Activated naive CD8-positive, alpha-beta T cell treated with anti-CD3 and anti-CD28 coated beads for 36 hours (primary cell): Measurements from ENCODE around the gene TACC2. TPM values are rescaled to one million over a fixed set of nuclear protein-coding genes. Genes with fewer than 3 reads are reported as not detected.

ENCODE experiments used
- DNase-seq: peaks from one replicate; pipeline ENCODE4 v3.0.0; 2021
- H3K27ac Mint-ChIP-seq: one replicate; pipeline ENCODE4 v1.8.0; 2022; ENCODE audit warnings: mild to moderate bottlenecking, moderate library complexity, mixed read lengths
- H3K27me3 Mint-ChIP-seq: one replicate; pipeline ENCODE4 v1.8.0; 2022; ENCODE audit warnings: mild to moderate bottlenecking, mixed read lengths
- H3K36me3 Mint-ChIP-seq: one replicate; pipeline ENCODE4 v1.8.0; 2021; ENCODE audit warnings: mild to moderate bottlenecking, mixed read lengths
- H3K4me1 Mint-ChIP-seq: one replicate; pipeline ENCODE4 v1.8.0; 2021; ENCODE audit warnings: mixed read lengths
- H3K4me3 Mint-ChIP-seq: one replicate; pipeline ENCODE4 v1.8.0; 2022; ENCODE audit warnings: mild to moderate bottlenecking, moderate library complexity, mixed read lengths
- H3K9me3 Mint-ChIP-seq: one replicate; pipeline ENCODE4 v1.8.0; 2022; ENCODE audit warnings: mixed read lengths
- total RNA-seq, 2 experiments: library from RNA; stranded (reverse); gene quantifications; one replicate each; pipeline ENCODE4 v1.2.3, GENCODE V29; 2021

TACC2 gene
- total RNA-seq, 2 experiments from 2014 or later = not detected

DNA sequence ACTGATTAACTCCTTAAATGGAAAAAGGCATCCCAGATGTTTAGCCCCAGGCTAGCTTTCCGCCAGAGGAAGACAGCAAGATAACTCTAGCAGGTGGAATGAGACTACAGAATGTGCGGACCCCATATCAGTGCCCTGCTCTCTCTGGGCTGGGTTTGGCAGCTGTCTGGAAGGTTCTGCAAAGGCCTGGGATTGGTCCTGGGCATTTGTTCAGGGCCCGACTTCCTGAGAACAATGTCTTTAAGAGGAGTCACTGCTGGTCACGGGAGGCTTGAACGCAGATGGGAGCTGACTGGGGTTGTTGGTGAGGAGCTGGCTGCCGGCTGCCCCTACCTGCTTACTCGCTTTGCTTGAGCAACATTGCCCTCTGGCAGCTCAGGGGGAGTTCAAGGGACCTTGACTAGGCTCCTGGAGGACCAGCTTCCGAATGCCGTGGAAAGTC is 151.5 kb downstream of the TACC2 start:
- H3K27me3 Mint-ChIP-seq = peaks cover 10% of the 10 kb centered on the region
- H3K36me3 Mint-ChIP-seq = no peaks in the 10 kb centered on the region
- no peaks in the 10 kb centered on the region for H3K4me1 Mint-ChIP-seq
- no peak overlapping the region for H3K27ac Mint-ChIP-seq
- H3K4me3 Mint-ChIP-seq = no peak overlapping the region
- H3K9me3 Mint-ChIP-seq = peaks cover 5% of the 10 kb centered on the region
- no peak for DNase-seq

DNA sequence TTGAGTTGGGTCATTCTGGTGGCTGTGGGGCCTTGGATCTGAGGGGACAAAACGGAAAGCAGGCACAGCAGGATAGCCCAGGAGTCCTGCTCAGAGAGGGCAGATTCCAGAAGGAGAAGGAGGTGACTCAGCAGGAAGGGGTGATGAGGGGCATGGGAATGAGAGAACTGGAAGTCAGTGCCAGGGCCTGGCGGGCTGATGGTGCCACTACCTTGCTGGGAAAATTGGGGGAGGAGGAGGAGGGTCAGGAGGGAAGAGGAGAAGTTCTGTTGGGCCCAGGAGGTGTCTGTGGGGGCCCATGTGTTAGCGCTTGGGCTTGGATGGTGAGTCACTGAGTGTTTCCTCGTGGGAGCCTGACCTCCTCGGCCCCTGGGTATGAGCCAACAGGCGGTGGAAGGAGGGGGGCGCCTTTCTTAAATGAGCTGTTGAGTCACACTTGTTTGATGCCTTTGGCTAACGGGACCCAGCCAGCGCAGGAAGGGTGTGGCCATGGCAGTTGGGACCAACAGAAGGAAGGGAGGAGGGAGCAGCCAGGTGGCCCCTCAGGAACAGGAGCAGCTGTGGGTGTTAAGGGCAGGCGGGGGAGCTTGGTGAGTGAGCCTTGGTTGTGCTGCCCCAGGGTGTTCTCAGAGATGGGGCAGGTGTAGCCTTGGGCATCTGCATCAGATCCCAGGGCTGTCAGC is 152.1 kb downstream of the TACC2 start:
- H3K27ac Mint-ChIP-seq = no peak overlapping the region

DNA sequence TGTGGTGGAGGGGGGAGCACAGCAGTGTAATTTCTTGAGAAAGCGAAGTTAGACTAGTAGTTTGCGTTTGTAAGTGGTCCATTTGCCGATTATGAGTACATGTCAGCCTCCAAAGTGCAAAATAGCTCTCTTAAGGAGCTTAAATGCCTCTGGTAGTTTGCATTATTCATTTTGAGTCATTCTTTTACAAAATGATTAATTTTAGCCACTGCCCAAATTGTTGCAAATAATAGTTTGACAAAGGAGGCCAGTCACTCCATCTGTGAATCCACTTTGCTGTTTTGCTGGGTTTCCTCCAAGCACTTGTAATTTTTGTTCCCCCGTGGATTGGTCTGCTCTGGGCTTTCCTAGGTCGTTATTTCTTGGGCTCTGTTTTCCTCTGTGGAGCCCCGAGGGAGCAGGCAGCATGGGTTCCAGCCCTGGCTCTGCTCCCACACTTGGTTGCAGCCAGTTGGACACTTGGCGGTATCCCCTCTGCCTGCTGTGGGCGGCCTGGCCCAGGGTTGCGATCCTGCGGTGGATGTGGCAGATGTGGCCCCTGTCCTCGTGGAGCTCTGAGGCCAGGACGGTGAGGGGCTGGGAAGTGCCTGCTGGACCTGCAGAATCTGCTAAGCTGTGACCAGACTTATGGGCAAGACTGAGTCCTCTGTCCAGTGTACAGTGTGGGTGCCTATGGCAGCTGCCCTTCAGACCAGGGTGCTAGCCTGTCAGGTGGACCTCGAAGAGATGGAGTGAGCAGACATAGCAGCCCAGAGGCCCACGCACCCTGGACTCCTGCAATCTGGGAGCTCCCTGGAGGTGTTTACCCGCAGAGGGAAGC is 153.1 kb downstream of the TACC2 start:
- peaks cover 10% of the 10 kb centered on the region for H3K27me3 Mint-ChIP-seq
- DNase-seq = no peak
- no peak overlapping the region for H3K27ac Mint-ChIP-seq
- H3K4me1 Mint-ChIP-seq = no peaks in the 10 kb centered on the region
- no peaks in the 10 kb centered on the region for H3K36me3 Mint-ChIP-seq
- no peak overlapping the region for H3K4me3 Mint-ChIP-seq
- peaks cover 5% of the 10 kb centered on the region for H3K9me3 Mint-ChIP-seq

More for the DNA sequence above, 152.1 kb downstream of the TACC2 start:
- no peak for DNase-seq
- no peaks in the 10 kb centered on the region for H3K36me3 Mint-ChIP-seq
- H3K27me3 Mint-ChIP-seq = peaks cover 10% of the 10 kb centered on the region
- H3K4me1 Mint-ChIP-seq = no peaks in the 10 kb centered on the region
- no peak overlapping the region for H3K4me3 Mint-ChIP-seq
- H3K9me3 Mint-ChIP-seq = peaks cover 5% of the 10 kb centered on the region

DNA sequence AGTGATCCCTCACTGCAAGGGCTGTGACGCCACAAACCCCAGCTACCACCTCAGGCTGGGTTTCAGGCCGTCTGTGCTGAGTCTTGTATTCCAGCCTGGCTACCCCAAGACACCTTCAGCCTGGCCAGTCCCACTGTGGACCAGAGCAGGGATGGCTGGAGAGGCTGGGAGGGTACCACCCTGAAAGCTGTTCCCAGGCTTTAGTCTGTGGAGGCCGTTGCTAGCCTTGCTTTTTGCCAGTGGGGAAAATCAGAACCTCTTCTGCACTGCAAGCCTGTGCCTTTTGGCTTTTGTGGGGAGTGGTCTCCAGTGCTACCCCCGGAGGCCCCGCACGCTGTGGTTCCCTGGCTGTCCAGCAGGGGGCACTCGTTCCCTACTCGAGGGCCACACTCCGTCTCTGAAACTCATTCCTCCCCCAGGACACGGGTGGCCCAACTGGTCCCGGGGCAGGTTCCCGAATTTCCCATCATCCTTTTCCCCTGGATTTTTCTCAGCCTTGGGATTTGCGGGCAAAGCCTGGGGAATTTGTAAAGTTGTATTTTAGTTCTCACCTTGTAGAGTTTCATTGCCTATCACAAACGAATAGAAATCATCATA is 153.8 kb downstream of the TACC2 start:
- Mint-ChIP-seq H3K4me3 (no peak overlapping the region), H3K9me3 (peaks cover 5% of the 10 kb centered on the region), H3K36me3 (no peaks in the 10 kb centered on the region), H3K27ac (no peak overlapping the region), H3K27me3 (peaks cover 10% of the 10 kb centered on the region), H3K4me1 (no peaks in the 10 kb centered on the region)
- DNase-seq = peak; percentile 10

DNA sequence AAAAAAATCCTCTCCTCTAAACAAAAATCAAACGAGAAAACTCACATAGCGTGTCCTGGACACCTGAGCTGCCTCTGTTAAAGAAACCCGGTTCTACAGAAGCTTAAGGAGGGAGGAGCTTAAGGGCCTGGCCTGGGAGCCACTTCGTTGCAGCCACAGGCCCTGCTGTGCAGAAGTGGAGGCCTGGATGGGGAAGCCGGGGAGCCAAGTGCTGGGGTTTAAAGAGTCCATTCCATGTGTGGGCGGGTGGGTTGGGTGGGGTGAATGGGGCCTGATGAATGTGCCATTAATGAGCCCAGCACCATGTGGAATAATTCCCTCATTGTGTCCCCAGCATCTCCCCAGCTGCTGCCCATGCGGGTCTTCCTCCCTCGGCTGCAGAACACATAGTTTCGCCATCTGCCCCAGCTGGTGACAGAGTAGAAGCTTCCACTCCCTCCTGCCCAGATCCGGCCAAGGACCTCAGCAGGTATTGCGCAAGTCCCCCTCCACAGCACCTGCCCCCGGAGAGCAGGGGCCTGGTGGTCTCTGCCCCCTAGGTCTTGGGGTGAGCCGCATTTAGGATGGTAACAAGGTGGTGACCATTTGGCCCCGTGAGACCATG is 154.4 kb downstream of the TACC2 start:
- no peak overlapping the region for H3K27ac Mint-ChIP-seq
- H3K9me3 Mint-ChIP-seq = peaks cover 5% of the 10 kb centered on the region
- no peaks in the 10 kb centered on the region for H3K4me1 Mint-ChIP-seq

DNA sequence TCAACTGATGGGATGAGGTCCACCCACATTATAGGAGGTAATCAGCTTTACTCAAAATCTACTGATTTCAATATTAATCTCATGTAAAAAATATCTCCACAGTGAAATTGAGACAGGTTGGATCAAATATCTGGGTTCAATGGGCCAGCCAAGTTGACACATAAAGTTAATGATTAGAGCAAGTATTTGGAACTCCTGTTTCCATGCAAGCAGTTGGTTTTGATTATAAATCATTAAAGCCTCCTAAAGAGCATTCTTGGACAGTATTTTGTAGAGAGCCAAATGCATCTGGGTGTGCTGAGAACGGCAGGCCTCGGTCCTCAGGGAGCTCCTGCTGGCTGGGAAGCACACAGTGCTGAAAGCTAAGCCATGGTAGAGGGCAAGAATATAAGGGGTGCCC is 155.2 kb downstream of the TACC2 start:
- no peak overlapping the region for H3K27ac Mint-ChIP-seq
- peaks cover 10% of the 10 kb centered on the region for H3K27me3 Mint-ChIP-seq
- no peak for DNase-seq
- peaks cover 5% of the 10 kb centered on the region for H3K9me3 Mint-ChIP-seq
- H3K36me3 Mint-ChIP-seq = no peaks in the 10 kb centered on the region
- no peaks in the 10 kb centered on the region for H3K4me1 Mint-ChIP-seq
- no peak overlapping the region for H3K4me3 Mint-ChIP-seq

More for the DNA sequence above, 154.4 kb downstream of the TACC2 start:
- no peak for DNase-seq
- H3K36me3 Mint-ChIP-seq = no peaks in the 10 kb centered on the region
- peaks cover 10% of the 10 kb centered on the region for H3K27me3 Mint-ChIP-seq
- no peak overlapping the region for H3K4me3 Mint-ChIP-seq

DNA sequence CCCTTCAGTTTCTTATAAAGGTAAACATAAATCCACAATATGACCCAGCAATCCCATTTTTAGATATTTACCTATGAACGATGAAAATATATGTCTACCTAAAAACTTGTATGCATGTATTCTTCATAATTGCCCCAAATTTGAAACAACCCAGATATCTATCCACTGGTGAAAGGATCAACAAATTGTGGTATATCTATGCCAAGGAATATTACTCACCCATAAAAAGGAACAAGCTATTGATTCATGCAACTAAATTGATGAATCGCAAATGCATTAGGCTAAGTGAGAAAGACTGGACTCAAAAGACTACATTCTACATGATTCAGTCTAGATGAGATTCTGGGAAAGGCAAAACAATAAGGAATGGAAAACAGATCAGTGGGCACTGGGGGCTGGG is 156.2 kb downstream of the TACC2 start:
- no peaks in the 10 kb centered on the region for H3K36me3 Mint-ChIP-seq
- peaks cover 5% of the 10 kb centered on the region for H3K9me3 Mint-ChIP-seq
- DNase-seq = no peak
- H3K27ac Mint-ChIP-seq = no peak overlapping the region
- H3K4me1 Mint-ChIP-seq = no peaks in the 10 kb centered on the region
- H3K27me3 Mint-ChIP-seq = peaks cover 10% of the 10 kb centered on the region
- H3K4me3 Mint-ChIP-seq = no peak overlapping the region

DNA sequence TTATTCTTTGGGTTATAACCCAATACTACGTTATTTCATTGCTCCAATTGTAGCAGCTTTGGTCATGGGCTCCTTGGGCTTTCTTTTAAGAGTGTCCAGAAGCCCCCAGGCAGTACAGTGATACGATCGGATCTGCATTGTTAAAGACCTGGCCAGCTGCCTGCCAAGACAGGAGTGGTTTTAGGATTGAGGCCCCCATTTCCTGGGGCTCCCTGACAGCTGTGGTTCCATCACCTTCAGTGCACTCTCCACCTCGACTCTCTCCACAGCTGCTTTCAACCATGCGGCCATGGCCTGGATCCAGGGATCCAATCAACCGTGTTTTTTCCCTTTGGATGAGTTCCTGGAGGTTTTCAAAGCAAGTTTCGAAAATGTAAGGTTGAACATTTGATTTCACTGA is 158.7 kb downstream of the TACC2 start:
- DNase-seq = no peak
- Mint-ChIP-seq H3K4me1 (no peaks in the 10 kb centered on the region), H3K9me3 (peaks cover 5% of the 10 kb centered on the region), H3K4me3 (no peak overlapping the region), H3K27me3 (no peaks in the 10 kb centered on the region), H3K36me3 (no peaks in the 10 kb centered on the region), H3K27ac (no peak overlapping the region)

DNA sequence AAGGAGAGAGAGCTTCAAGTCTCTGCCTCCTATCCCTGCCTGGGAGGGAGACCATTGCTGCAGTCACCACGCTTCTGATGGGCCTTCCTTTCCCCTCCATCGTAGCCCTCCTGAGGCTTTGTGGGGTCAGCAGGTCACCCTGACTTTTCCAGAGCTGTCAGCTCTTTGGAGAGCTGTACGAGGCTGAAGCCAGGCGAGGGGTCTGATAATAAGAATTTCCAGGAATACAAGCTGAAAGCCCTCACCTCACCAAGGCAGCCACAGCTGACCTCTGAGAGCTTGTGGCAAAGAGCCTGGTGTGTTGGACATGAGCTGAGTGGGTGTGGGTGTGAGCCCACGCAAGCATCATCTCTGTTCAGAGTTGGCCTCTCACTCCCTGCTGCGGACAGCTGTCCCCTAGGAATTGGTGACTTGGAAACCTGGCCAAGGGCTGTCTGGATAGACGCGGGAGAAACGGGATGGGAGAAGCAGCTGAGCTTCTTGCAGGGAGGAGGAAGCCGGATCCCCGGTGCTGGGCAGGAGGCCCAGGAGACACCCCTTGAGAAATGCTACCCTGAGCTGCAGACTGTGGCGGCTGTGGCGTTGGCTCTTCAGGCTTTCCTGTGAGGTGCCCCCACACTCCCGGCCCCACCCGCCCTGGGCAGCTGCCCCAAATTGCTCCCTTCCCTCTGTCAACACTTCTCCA is 160.1 kb downstream of the TACC2 start:
- no peaks in the 10 kb centered on the region for H3K36me3 Mint-ChIP-seq
- H3K27me3 Mint-ChIP-seq = no peaks in the 10 kb centered on the region
- peaks cover 5% of the 10 kb centered on the region for H3K9me3 Mint-ChIP-seq
- H3K27ac Mint-ChIP-seq = no peak overlapping the region
- DNase-seq = no peak
- H3K4me1 Mint-ChIP-seq = no peaks in the 10 kb centered on the region
- H3K4me3 Mint-ChIP-seq = no peak overlapping the region

DNA sequence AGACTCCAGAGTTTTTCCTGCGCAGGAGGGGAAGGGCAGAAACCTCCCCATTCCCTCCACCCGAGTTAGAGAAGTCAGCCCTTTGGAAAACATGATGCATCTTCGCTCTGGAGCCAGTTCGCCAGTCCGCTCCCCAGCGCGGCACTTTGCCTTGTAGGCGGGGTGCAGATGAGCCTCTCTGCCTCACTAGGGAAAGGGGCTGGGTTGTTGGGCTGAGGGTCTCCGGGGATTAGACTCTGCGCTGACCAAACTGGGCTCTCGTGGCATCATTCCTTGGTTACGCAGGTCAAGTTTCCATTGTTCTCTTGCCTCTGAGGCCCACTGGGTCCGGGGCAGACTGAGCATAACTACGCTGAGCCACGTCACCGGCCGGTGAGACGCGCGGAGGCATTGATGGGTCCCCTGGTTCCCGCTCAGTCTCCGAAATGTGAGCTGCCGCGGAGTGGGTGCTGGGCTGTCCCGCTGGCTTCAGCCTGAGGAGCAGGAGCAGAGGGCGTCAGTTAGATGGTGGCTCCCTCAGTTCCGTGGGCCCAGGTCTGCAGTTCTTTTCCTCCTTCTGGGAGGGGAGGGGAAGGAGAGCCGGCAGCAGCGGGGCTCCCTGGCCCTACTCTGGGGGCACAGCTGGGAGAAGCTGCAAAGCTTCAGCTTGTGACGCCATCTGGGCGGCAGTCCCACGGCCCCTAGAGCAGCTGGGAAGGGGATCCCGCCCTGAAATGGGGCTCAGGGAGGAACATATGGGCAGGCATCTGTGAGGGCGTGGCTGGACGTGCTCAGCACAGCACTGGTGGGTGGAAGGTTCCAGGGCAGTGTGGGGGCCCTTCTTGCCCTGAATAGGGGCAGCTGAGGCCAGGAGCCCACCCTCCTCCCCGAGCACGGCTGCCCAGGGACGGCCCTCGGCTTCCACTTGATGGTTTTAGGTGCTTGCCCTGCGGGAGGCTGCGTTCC is 160.9 kb downstream of the TACC2 start:
- DNase-seq = no peak

DNA sequence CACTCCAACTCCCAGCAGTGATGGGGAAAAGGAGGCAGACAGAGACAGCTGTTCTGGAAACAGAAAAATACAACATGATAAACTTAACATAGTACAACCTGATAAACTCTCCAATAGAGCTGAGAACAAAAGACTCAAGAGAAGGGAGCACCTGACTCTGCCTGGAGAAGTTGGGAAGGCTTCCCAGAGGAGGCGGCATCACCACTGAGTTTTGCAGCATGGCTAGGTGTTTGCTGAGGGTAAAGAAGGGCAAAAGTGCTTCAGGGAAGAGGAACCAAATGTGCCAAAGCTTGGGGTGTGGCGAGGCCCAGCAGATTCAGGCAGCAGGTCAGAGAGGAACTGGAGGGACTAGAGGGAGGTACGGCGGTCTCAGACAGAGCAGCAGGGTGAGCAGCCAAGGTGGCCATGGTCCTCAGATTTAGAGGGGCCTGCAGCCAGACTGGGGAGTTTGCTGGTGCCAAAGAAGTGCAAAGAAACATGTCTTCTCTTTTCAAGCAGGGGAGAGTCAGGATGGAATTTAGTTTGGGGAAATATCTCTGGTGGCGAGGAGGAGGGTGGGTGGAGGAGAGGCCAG is 162.2 kb downstream of the TACC2 start:
- Mint-ChIP-seq H3K27me3 (no peaks in the 10 kb centered on the region), H3K27ac (no peak overlapping the region), H3K36me3 (no peaks in the 10 kb centered on the region), H3K4me1 (no peaks in the 10 kb centered on the region), H3K4me3 (no peak overlapping the region), H3K9me3 (no peaks in the 10 kb centered on the region)
- no peak for DNase-seq

More for the DNA sequence above, 160.9 kb downstream of the TACC2 start:
- Mint-ChIP-seq H3K36me3 (no peaks in the 10 kb centered on the region), H3K27me3 (no peaks in the 10 kb centered on the region), H3K9me3 (peaks cover 4% of the 10 kb centered on the region), H3K27ac (no peak overlapping the region), H3K4me1 (no peaks in the 10 kb centered on the region), H3K4me3 (no peak overlapping the region)

DNA sequence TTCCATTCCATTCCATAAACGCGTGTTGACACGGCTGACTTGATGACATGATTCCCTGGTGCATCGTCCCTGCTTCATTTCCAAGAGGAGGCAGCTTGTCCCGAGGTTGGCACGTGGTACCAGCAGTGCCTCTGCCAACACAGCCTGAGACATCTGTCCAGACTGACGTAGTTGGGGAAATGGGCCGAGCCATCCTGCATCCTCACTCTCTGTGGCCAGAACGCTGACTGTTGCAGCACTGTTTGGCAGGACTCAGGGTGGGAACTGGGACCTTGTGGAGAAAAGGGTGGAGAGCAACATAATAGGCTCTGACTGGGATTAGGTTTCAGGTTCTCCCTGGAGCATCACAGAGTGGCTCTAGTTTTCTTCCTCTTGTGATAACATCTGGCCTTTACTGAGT is 163.6 kb downstream of the TACC2 start:
- H3K36me3 Mint-ChIP-seq = no peaks in the 10 kb centered on the region
- no peak for DNase-seq
- no peak overlapping the region for H3K27ac Mint-ChIP-seq
- H3K27me3 Mint-ChIP-seq = peaks cover 10% of the 10 kb centered on the region
- H3K4me1 Mint-ChIP-seq = no peaks in the 10 kb centered on the region
- H3K9me3 Mint-ChIP-seq = no peaks in the 10 kb centered on the region
- no peak overlapping the region for H3K4me3 Mint-ChIP-seq

DNA sequence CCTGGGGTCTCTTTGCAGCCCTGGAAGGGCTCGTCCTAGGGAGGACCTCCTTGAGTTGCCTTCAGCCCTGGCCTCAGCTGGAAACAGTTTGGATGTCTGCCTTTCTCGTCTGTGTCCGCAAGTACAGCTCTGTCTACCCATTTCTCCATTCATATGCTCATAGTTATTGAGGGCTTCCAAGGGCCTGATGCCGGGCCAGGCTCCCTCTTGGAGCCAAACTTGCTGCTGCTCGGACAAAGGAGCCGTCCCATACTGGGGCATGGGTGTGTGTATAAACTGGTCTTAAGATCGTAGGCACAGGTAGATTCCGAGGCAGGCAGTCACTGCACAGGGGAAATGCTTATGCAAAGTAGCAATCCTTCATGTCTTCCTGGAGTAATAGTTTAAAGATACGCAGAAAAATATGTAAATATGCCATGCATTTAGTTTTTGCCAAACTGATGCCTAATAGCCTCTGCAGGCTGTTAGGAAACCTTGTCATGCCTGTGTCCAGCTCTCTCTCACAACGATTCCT is 165.1 kb downstream of the TACC2 start:
- H3K4me1 Mint-ChIP-seq = no peaks in the 10 kb centered on the region

More for the DNA sequence above, 165.1 kb downstream of the TACC2 start:
- peaks cover 16% of the 10 kb centered on the region for H3K27me3 Mint-ChIP-seq
- H3K9me3 Mint-ChIP-seq = no peaks in the 10 kb centered on the region
- H3K27ac Mint-ChIP-seq = no peak overlapping the region
- DNase-seq = no peak
- no peak overlapping the region for H3K4me3 Mint-ChIP-seq
- no peaks in the 10 kb centered on the region for H3K36me3 Mint-ChIP-seq
